ENCODE measurements around the gene LDHD.
"Not testable (repeated sequence)": the region's sequence is repeated elsewhere in the genome, so short reads cannot be mapped to it uniquely, and the experiment has no call there.

LDHD gene

DNA sequence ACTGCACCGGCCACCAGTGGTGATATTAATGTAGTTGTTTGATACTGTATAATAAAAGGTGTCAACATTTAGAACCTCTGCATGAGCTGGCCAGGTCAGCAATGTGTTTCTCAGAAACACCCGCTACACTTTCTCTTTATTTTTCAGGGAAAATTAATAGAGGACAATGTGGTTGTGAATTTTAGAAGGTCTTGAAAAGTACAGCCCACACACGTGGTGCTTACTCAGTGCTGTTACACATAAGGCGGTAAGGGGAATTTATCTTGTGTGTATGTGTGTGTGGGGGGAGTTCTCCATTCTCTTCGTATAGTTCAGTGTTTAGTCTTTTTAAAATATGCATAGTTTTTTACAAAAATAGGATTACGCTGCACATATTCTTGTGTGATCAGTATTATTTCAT lies 27.4 kb upstream of the LDHD start:
- TF ChIP-seq, protein P1, sequence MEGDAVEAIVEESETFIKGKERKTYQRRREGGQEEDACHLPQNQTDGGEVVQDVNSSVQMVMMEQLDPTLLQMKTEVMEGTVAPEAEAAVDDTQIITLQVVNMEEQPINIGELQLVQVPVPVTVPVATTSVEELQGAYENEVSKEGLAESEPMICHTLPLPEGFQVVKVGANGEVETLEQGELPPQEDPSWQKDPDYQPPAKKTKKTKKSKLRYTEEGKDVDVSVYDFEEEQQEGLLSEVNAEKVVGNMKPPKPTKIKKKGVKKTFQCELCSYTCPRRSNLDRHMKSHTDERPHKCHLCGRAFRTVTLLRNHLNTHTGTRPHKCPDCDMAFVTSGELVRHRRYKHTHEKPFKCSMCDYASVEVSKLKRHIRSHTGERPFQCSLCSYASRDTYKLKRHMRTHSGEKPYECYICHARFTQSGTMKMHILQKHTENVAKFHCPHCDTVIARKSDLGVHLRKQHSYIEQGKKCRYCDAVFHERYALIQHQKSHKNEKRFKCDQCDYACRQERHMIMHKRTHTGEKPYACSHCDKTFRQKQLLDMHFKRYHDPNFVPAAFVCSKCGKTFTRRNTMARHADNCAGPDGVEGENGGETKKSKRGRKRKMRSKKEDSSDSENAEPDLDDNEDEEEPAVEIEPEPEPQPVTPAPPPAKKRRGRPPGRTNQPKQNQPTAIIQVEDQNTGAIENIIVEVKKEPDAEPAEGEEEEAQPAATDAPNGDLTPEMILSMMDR (IDR thresholded peaks at IDR 0.05; ENCODE audit: low read depth, low read length, missing control alignments): no peak
- DNase-seq (ENCODE audit: low read depth): no peak
- H3K4me3 ChIP-seq (ENCODE audit: low read depth, low read length): no peak overlapping the region

DNA sequence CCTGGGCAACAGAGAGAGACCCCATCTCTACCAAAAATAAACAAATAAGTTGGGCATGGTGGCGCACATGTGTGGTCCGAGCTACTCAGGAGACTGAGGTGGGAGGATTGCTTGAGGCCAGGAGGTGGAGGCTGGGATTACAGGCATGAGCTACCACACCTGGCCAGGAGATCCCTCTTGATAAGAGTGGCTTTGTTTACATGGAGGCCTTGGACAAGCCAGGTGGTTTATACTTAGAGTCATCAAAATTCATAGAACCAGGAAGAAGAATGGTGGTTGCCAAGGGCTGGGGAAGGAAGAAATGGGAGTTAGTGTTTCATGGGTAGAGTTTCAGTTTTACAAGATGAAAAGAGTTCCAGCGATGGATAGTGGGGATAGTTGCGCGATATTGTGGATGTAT lies 22.9 kb upstream of the LDHD start:
- no peak overlapping the region for H3K4me3 ChIP-seq (ENCODE audit: low read depth, low read length)
- DNase-seq (ENCODE audit: low read depth): no peak
- TF ChIP-seq, protein P1 (IDR thresholded peaks at IDR 0.05; ENCODE audit: low read depth, low read length, missing control alignments): no peak

GRCh38 chr16:75138636-75139035 lies 22.1 kb upstream of the LDHD start:
- H3K4me3 ChIP-seq (ENCODE audit: low read depth, low read length): no peak overlapping the region
- DNase-seq (ENCODE audit: low read depth): no peak
- TF ChIP-seq, protein P1 (IDR thresholded peaks at IDR 0.05; ENCODE audit: low read depth, low read length, missing control alignments): no peak

DNA sequence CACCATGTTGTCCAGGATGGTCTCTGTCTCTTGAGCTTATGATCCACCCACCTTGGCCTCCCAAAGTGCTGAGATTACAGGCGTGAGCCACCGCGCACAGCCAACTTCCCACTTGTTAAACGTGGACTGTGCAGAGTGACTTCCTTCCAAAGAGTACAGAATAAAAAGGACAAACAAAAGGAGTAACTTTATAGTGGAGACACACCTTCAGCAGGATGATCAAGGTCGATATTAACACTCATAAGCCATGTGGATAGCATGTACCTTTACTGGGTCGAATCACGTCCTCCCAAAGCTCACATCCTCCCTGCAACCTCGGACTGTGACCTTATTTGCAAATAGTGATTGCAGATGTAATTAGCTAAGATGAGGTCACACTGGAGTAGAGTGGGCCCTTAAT lies 21.7 kb upstream of the LDHD start:
- H3K4me3 ChIP-seq (ENCODE audit: low read depth, low read length): no peak overlapping the region
- no peak for DNase-seq (ENCODE audit: low read depth)
- TF ChIP-seq, protein P1 (IDR thresholded peaks at IDR 0.05; ENCODE audit: low read depth, low read length, missing control alignments): no peak

GRCh38 chr16:75131081-75131480 lies 14.5 kb upstream of the LDHD start:
- TF ChIP-seq, protein P1 (IDR thresholded peaks at IDR 0.05; ENCODE audit: low read depth, low read length, missing control alignments): no peak
- DNase-seq (ENCODE audit: low read depth): no peak
- H3K4me3 ChIP-seq (ENCODE audit: low read depth, low read length): no peak overlapping the region

- H3K4me3 ChIP-seq (ENCODE audit: low read depth, low read length): no peak overlapping the region
- TF ChIP-seq, protein P1 (IDR thresholded peaks at IDR 0.05; ENCODE audit: low read depth, low read length, missing control alignments): no peak
- no peak for DNase-seq (ENCODE audit: low read depth)
These were observed 13.7 kb upstream of the LDHD start for GRCh38 chr16:75130150-75130771.

DNA sequence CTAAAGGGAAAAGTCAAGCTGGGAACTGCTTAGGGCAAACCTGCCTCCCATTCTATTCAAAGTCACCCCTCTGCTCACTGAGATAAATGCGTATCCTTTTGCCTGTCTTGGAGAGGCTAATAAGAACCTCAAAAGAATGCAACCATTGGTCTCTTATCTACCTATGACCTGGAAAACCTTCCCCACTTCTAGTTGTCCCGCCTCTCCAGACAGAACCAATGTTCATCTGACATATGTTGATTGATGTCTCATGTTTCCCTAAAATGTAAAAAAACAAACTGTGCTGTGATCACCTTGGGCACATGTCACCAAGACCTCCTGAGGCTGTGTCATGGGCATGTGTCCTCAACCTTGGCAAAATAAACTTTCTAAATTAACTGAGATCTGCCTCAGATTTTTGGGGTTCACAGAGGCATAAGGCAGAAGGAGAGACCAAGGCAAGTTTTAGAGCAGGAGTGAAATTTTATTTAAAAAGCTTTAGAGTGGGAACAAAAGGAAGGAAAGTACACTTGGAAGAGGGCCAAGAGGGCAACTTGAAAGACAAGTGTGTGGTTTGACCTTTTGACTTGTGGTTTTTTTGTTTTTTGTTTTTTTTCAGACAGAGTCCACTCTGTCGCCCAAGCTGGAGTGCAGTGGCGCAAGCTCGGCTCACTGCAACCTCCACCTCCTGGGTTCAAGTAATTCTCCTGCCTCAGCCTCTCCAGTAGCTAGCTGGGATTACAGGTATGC lies 13.0 kb upstream of the LDHD start:
- not testable (repeated sequence) for DNase-seq (ENCODE audit: low read depth); H3K4me3 ChIP-seq (ENCODE audit: low read depth, low read length)
